BJ (cell line): ENCODE results near the gene ZNF319. TPM values are rescaled to one million over a fixed set of nuclear protein-coding genes. Genes with fewer than 3 reads are reported as not detected.
A peak's percentile ranks its signal among the peaks of the same experiment; 100 is the strongest.

ENCODE experiments used
- CTCF ChIA-PET: fragments of 350-600 bp; formaldehyde crosslinking; extraction: SDS; loops from one replicate; lab custom pipeline; 2021; ENCODE audit warnings: antibody characterized with exemption, inconsistent platforms; lab: Yijun Ruan, JAX
- POLR2A ChIA-PET: fragments of 300-600 bp; sonication (Branson Sonifier 250); formaldehyde crosslinking; extraction: SDS; loops from one replicate; lab custom pipeline; 2021; ENCODE audit warnings: antibody characterized with exemption; lab: Charles Lee
- DNase-seq: peaks from one replicate; pipeline ENCODE4 v3.0.0-alpha.2; 2011; ENCODE audit warnings: low read depth
- H3K27me3 ChIP-seq: 2 replicates; pipeline ENCODE4 v1.6.0; 2011; ENCODE audit warnings: low read length; ENCODE audit not compliant: control insufficient read depth, insufficient read depth
- H3K36me3 ChIP-seq: 2 replicates; pipeline ENCODE4 v1.5.1; 2011; ENCODE audit warnings: low read length; ENCODE audit not compliant: control insufficient read depth, insufficient read depth
- H3K4me3 ChIP-seq: 2 replicates; pipeline ENCODE4 v1.5.1; 2011; ENCODE audit warnings: low read depth, mild to moderate bottlenecking, control low read depth, low read length
- CTCF ChIP-seq: IDR thresholded peaks from 2 replicates; pipeline ENCODE4 v1.5.1; 2011; ENCODE audit warnings: low read depth, mild to moderate bottlenecking, control low read depth, inconsistent platforms, low read length, moderate library complexity; ENCODE audit not compliant: insufficient read depth
- polyA plus RNA-seq: library from polyadenylated mRNA; depleted of rRNA; stranded (reverse); fragments of >200 nt; gene quantifications from 2 replicates; pipeline ENCODE4 v1.2.3, GENCODE V29; 2011; rRNA removed

Gene ZNF319
- polyA plus RNA-seq, 1 experiment: 5.8 TPM

GRCh38 chr16:57945740-57946138 lies 54.7 kb downstream of the ZNF319 start:
- Histone ChIP-seq H3K36me3 (no peaks in the 10 kb centered on the region), H3K4me3 (no peak overlapping the region), H3K27me3 (peaks cover 9% of the 10 kb centered on the region; the same call in 1 of the 2 replicates)
- ChIA-PET POLR2A (no interaction called here), CTCF (no interaction called here)
- no peak for DNase-seq
- TF ChIP-seq CTCF: peak; percentile 20; the same call in 1 of the 2 replicates

GRCh38 chr16:57944970-57945739 lies 55.3 kb downstream of the ZNF319 start:
- H3K36me3 ChIP-seq: no peaks in the 10 kb centered on the region
- TF ChIP-seq CTCF: no peak
- ChIA-PET CTCF (interaction anchor here (0.7 kb wide), 1 partner anchor 46 kb away, joined by 3 read pairs; no protein-coding TSS in a partner anchor), POLR2A (no interaction called here)
- no peak overlapping the region for H3K4me3 ChIP-seq
- H3K27me3 ChIP-seq: peaks cover 9% of the 10 kb centered on the region; the same call in 1 of the 2 replicates
- DNase-seq: no peak

Other genes with a start within 250 kb of the ZNF319 start
- 35.3 and 60.5 TPM in 2 replicates for gene KIFC3, start 198.2 kb downstream of the ZNF319 start, polyA plus RNA-seq
- not detected in 2 replicates for gene CNGB1, start 29.5 kb downstream of the ZNF319 start, polyA plus RNA-seq
- gene USB1, start 735 bp upstream of the ZNF319 start, polyA plus RNA-seq: 48.7 and 86.2 TPM in 2 replicates
- 0.71 and 1.1 TPM in 2 replicates for gene MMP15, start 25.1 kb upstream of the ZNF319 start, polyA plus RNA-seq
- 36.6 and 45.6 TPM in 2 replicates for gene CFAP20, start 128.7 kb upstream of the ZNF319 start, polyA plus RNA-seq
- gene CSNK2A2, start 197.4 kb upstream of the ZNF319 start, polyA plus RNA-seq: 22.5 and 32.8 TPM in 2 replicates